BJ (cell line): ENCODE data around the gene MITD1. TPM values are rescaled to one million over a fixed set of nuclear protein-coding genes. Genes with fewer than 3 reads are reported as not detected.

Experiments
- CTCF ChIA-PET: fragments of 350-600 bp; formaldehyde crosslinking; extraction: SDS; loops from one replicate; lab custom pipeline; 2021; ENCODE audit warnings: antibody characterized with exemption, inconsistent platforms; lab: Yijun Ruan, JAX
- POLR2A ChIA-PET: fragments of 300-600 bp; sonication (Branson Sonifier 250); formaldehyde crosslinking; extraction: SDS; loops from one replicate; lab custom pipeline; 2021; ENCODE audit warnings: antibody characterized with exemption; lab: Charles Lee
- DNase-seq: peaks from one replicate; pipeline ENCODE4 v3.0.0-alpha.2; 2011; ENCODE audit warnings: low read depth
- H3K27me3 ChIP-seq: 2 replicates; pipeline ENCODE4 v1.6.0; 2011; ENCODE audit warnings: low read length; ENCODE audit not compliant: control insufficient read depth, insufficient read depth
- H3K36me3 ChIP-seq: 2 replicates; pipeline ENCODE4 v1.5.1; 2011; ENCODE audit warnings: low read length; ENCODE audit not compliant: control insufficient read depth, insufficient read depth
- H3K4me3 ChIP-seq: 2 replicates; pipeline ENCODE4 v1.5.1; 2011; ENCODE audit warnings: low read depth, mild to moderate bottlenecking, control low read depth, low read length
- CTCF ChIP-seq: IDR thresholded peaks from 2 replicates; pipeline ENCODE4 v1.5.1; 2011; ENCODE audit warnings: low read depth, mild to moderate bottlenecking, control low read depth, inconsistent platforms, low read length, moderate library complexity; ENCODE audit not compliant: insufficient read depth
- polyA minus RNA-seq: library from RNA; depleted of rRNA, polyadenylated mRNA; stranded (reverse); fragments of >200 nt; gene quantifications from 2 replicates; pipeline ENCODE4 v1.2.3, GENCODE V29; 2011; rRNA and poly(A)+ RNA removed
- polyA plus RNA-seq: library from polyadenylated mRNA; depleted of rRNA; stranded (reverse); fragments of >200 nt; gene quantifications from 2 replicates; pipeline ENCODE4 v1.2.3, GENCODE V29; 2011; rRNA removed

The MITD1 gene
- polyA plus RNA-seq (7.9 and 15.0 TPM in 2 replicates), polyA minus RNA-seq (3.8 and 4.6 TPM in 2 replicates)

GRCh38 chr2:99180755-99181623 lies at the start of gene MITD1, which contains the start of gene MRPL30:
TSS of gene MITD1 (minus strand) at chr2:99181058. CDS start at chr2:99180981, 77 bp downstream.
TSS of gene MRPL30 (plus strand) at chr2:99181184. CDS start at chr2:99186204, 5,020 bp downstream.
- peak; percentile 87 for DNase-seq
- peak within 1 kb of the TSS; percentile 83 for H3K4me3 ChIP-seq
- no peaks in the 10 kb centered on the region for H3K36me3 ChIP-seq
- CTCF ChIA-PET, result interaction anchor here (0.7 to 2.5 kb wide), 8 partner anchors 17 to 874 kb away, joined by 3 to 9 read pairs (median 4); partner anchors contain the start of genes EIF5B, LIPT1, TSGA10 and TXNDC9
- POLR2A ChIA-PET, result no interaction called here
- TF ChIP-seq CTCF, result no peak
- H3K27me3 ChIP-seq, result no peaks in the 10 kb centered on the region

DNA sequence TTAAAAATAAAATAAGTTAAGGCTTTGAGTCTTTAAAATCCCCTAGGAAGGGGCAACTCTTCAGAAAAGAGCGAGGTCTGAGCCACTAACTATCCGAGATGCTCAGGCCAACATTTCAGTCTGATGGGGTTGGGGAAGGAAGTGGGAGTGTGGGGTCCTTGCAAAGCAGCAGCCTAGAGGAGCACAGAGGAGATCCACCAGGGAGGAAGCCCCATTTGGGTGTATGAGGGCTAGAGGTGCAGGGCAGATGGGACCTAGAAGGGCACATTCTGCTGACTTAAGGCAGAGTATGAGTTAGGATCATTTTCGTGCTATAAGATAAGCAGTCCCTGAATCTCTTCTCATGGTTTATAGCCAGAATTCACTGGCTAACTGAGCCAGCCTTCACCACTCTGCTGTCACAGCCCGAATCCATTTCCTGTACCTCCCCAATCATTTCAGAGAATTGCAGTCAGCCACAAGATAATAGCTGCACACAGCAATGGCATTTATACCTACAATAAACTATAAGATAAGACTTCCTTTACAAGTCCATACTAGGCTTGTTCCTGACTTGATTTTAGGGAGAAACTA lies 37.2 kb upstream of the MITD1 start:
- H3K27me3 ChIP-seq, result no peaks in the 10 kb centered on the region
- DNase-seq, result no peak
- POLR2A ChIA-PET, result no interaction called here

GRCh38 chr2:99216096-99216495 lies 35.2 kb upstream of the MITD1 start:
- TF ChIP-seq CTCF, result no peak
- ChIA-PET POLR2A (no interaction called here), CTCF (interaction anchor here (1.7 kb wide), 1 partner anchor 9 kb away, joined by 3 read pairs; no protein-coding TSS in a partner anchor)
- no peak for DNase-seq
- H3K27me3 ChIP-seq, result no peaks in the 10 kb centered on the region
- no peaks in the 10 kb centered on the region for H3K36me3 ChIP-seq
- H3K4me3 ChIP-seq, result no peak overlapping the region

More for the DNA sequence above, 37.2 kb upstream of the MITD1 start:
- no peak for TF ChIP-seq CTCF
- H3K4me3 ChIP-seq, result no peak overlapping the region
- H3K36me3 ChIP-seq, result no peaks in the 10 kb centered on the region
- CTCF ChIA-PET, result no interaction called here

GRCh38 chr2:99205491-99205890 lies 24.6 kb upstream of the MITD1 start:
- POLR2A ChIA-PET, result no interaction called here
- TF ChIP-seq CTCF, result no peak
- no peaks in the 10 kb centered on the region for H3K27me3 ChIP-seq
- no peaks in the 10 kb centered on the region for H3K36me3 ChIP-seq
- CTCF ChIA-PET, result no interaction called here
- no peak overlapping the region for H3K4me3 ChIP-seq
- no peak for DNase-seq
